ENCODE data around the gene CCDC78. TPM values are rescaled to one million over a fixed set of nuclear protein-coding genes. Genes with fewer than 3 reads are reported as not detected.

The CCDC78 gene
- total and polyA plus RNA-seq, 2 of the 13 experiments (the other 11 are each of a cell fraction or from before 2014, with no cell fraction given), result 0.53 to 1.5 TPM

DNA sequence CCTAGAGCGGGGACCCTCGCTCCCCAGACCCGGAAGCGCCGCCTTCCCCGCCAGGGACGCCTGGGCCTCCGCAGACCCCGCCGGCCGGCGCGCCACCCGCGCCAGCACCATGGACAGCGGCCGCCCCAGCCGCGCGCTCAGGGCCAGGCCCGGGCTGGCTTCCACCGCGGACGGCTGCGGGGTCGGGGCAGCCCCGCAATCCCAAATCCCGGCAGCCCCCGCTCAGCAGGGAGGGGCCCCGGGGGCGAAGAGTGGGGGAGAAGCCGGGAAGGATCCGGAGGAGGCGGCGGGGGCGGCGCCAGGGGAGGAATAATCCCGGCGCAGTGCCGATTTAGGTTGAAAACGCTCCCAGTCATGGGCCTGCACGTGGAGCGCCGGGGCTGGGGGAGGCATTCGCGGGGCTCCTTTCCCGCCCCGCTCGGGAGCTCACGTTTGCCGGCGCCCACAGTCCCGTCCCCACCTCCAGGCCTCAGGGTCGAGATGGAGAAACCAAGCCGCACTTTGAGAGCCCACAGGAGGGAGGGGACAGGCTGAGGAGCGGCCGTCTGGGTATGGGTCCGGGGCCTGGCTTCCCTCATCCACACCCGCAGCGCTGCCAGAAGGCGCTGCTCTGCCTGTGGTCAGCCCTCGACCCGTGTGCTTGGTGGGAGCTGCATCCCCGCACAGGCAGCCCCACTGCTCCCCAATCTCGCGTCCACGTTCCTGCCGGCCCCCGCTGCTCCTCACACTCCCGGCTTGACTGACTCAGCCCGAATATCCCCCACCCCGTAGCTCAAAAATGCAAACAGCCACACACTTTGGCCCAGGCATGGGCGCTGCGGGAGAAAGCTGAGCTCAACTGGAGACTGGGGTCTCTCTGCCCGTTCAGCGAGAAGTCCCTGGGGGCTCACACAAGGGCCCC lies 25.3 kb downstream of the CCDC78 start (continued):
- no peak for TF ChIP-seq JARID2 (CRISPR knock-in tag; IDR thresholded peaks at IDR 0.05; ENCODE audit: insufficient replicate concordance)
- TF ChIP-seq, protein P1, sequence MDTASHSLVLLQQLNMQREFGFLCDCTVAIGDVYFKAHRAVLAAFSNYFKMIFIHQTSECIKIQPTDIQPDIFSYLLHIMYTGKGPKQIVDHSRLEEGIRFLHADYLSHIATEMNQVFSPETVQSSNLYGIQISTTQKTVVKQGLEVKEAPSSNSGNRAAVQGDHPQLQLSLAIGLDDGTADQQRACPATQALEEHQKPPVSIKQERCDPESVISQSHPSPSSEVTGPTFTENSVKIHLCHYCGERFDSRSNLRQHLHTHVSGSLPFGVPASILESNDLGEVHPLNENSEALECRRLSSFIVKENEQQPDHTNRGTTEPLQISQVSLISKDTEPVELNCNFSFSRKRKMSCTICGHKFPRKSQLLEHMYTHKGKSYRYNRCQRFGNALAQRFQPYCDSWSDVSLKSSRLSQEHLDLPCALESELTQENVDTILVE (CRISPR knock-in tag; IDR thresholded peaks at IDR 0.05), result no peak
- TF ChIP-seq KLF9 (CRISPR knock-in tag; IDR thresholded peaks at IDR 0.05; ENCODE audit: low read depth), result no peak
- TF ChIP-seq ZNF441 (CRISPR knock-in tag; IDR thresholded peaks at IDR 0.05; ENCODE audit: borderline replicate concordance), result peak; percentile 88
- no peak for TF ChIP-seq ZBTB1 (CRISPR knock-in tag; IDR thresholded peaks at IDR 0.05; ENCODE audit: borderline replicate concordance)
- no peak for TF ChIP-seq ZFP36L2 (CRISPR knock-in tag; IDR thresholded peaks at IDR 0.05)
- TF ChIP-seq ARNT2 (CRISPR knock-in tag; IDR thresholded peaks at IDR 0.05; ENCODE audit: low read depth), result peak; percentile 97
- TF ChIP-seq, protein P2, sequence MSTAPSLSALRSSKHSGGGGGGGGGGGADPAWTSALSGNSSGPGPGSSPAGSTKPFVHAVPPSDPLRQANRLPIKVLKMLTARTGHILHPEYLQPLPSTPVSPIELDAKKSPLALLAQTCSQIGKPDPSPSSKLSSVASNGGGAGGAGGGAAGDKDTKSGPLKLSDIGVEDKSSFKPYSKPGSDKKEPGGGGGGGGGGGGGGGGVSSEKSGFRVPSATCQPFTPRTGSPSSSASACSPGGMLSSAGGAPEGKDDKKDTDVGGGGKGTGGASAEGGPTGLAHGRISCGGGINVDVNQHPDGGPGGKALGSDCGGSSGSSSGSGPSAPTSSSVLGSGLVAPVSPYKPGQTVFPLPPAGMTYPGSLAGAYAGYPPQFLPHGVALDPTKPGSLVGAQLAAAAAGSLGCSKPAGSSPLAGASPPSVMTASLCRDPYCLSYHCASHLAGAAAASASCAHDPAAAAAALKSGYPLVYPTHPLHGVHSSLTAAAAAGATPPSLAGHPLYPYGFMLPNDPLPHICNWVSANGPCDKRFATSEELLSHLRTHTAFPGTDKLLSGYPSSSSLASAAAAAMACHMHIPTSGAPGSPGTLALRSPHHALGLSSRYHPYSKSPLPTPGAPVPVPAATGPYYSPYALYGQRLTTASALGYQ (CRISPR knock-in tag; IDR thresholded peaks at IDR 0.05), result 0 out of 2 replicates have a peak, but pooled peaks have one; percentile 45
- no peak for TF ChIP-seq MAZ (IDR thresholded peaks at IDR 0.05; ENCODE audit: borderline replicate concordance, low read depth, low read length)
- peak; percentile 61 for TF ChIP-seq MAZ (CRISPR knock-in tag; IDR thresholded peaks at IDR 0.05; ENCODE audit: low read depth)
- TF ChIP-seq, protein P3, sequence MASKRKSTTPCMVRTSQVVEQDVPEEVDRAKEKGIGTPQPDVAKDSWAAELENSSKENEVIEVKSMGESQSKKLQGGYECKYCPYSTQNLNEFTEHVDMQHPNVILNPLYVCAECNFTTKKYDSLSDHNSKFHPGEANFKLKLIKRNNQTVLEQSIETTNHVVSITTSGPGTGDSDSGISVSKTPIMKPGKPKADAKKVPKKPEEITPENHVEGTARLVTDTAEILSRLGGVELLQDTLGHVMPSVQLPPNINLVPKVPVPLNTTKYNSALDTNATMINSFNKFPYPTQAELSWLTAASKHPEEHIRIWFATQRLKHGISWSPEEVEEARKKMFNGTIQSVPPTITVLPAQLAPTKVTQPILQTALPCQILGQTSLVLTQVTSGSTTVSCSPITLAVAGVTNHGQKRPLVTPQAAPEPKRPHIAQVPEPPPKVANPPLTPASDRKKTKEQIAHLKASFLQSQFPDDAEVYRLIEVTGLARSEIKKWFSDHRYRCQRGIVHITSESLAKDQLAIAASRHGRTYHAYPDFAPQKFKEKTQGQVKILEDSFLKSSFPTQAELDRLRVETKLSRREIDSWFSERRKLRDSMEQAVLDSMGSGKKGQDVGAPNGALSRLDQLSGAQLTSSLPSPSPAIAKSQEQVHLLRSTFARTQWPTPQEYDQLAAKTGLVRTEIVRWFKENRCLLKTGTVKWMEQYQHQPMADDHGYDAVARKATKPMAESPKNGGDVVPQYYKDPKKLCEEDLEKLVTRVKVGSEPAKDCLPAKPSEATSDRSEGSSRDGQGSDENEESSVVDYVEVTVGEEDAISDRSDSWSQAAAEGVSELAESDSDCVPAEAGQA (IDR thresholded peaks at IDR 0.05; ENCODE audit: low read depth), result no peak
- TF ChIP-seq, protein P3 (CRISPR knock-in tag; IDR thresholded peaks at IDR 0.05; ENCODE audit: borderline replicate concordance), result peak; percentile 91; the same call in 1 of the 2 replicates
- no peak for TF ChIP-seq TAF15 (IDR thresholded peaks at IDR 0.05; ENCODE audit: low read depth, low read length, poor library complexity, severe bottlenecking)
- TF ChIP-seq ZNF616 (CRISPR knock-in tag; IDR thresholded peaks at IDR 0.05; ENCODE audit: low read depth), result no peak
- TF ChIP-seq POLR2AphosphoS2 (IDR thresholded peaks at IDR 0.05; ENCODE audit: low read depth, low read length), result no peak
- no peak for TF ChIP-seq ZNF354B (CRISPR knock-in tag; IDR thresholded peaks at IDR 0.05)
- TF ChIP-seq ZNF44 (CRISPR knock-in tag; IDR thresholded peaks at IDR 0.05), result no peak
- TF ChIP-seq MBD4 (IDR thresholded peaks at IDR 0.05; ENCODE audit: borderline replicate concordance, low read length), result no peak
- no peak for TF ChIP-seq ZNF207 (IDR thresholded peaks at IDR 0.05; ENCODE audit: borderline replicate concordance)
- no peak for TF ChIP-seq ZFP82 (CRISPR knock-in tag; IDR thresholded peaks at IDR 0.05; ENCODE audit: borderline replicate concordance)
- no peak for TF ChIP-seq SAFB2 (CRISPR knock-in tag; IDR thresholded peaks at IDR 0.05; ENCODE audit: borderline replicate concordance, low read depth)
